Neuron (in vitro differentiated cells): ENCODE results near the gene ZBED4.

Source experiments
- H2AFZ ChIP-seq: one replicate; pipeline ENCODE4 v1.6.1; 2013; ENCODE audit warnings: low read depth, mild to moderate bottlenecking, inconsistent platforms, low read length, moderate library complexity
- H3K27me3 ChIP-seq: one replicate; pipeline ENCODE4 v1.6.1; 2013; ENCODE audit warnings: low read length; ENCODE audit not compliant: insufficient read depth
- H3K36me3 ChIP-seq: one replicate; pipeline ENCODE4 v1.6.1; 2013; ENCODE audit warnings: low read length; ENCODE audit not compliant: insufficient read depth
- H3K4me1 ChIP-seq: one replicate; pipeline ENCODE4 v1.6.1; 2013; ENCODE audit warnings: low read length; ENCODE audit not compliant: insufficient read depth
- H3K4me3 ChIP-seq: 2 replicates; pipeline ENCODE4 v1.5.1; 2013; ENCODE audit warnings: mild to moderate bottlenecking, low read length, moderate library complexity
- H3K9me3 ChIP-seq: one replicate; pipeline ENCODE4 v1.6.1; 2013; ENCODE audit warnings: low read length

Gene ZBED4, protein sequence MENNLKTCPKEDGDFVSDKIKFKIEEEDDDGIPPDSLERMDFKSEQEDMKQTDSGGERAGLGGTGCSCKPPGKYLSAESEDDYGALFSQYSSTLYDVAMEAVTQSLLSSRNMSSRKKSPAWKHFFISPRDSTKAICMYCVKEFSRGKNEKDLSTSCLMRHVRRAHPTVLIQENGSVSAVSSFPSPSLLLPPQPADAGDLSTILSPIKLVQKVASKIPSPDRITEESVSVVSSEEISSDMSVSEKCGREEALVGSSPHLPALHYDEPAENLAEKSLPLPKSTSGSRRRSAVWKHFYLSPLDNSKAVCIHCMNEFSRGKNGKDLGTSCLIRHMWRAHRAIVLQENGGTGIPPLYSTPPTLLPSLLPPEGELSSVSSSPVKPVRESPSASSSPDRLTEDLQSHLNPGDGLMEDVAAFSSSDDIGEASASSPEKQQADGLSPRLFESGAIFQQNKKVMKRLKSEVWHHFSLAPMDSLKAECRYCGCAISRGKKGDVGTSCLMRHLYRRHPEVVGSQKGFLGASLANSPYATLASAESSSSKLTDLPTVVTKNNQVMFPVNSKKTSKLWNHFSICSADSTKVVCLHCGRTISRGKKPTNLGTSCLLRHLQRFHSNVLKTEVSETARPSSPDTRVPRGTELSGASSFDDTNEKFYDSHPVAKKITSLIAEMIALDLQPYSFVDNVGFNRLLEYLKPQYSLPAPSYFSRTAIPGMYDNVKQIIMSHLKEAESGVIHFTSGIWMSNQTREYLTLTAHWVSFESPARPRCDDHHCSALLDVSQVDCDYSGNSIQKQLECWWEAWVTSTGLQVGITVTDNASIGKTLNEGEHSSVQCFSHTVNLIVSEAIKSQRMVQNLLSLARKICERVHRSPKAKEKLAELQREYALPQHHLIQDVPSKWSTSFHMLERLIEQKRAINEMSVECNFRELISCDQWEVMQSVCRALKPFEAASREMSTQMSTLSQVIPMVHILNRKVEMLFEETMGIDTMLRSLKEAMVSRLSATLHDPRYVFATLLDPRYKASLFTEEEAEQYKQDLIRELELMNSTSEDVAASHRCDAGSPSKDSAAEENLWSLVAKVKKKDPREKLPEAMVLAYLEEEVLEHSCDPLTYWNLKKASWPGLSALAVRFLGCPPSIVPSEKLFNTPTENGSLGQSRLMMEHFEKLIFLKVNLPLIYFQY

GRCh38 chr22:49852898-49853894, at the start of gene ZBED4:
Gene ZBED4 (plus strand): TSS chr22:49853844. CDS start chr22:49883663, 29,819 bp downstream.
- Histone ChIP-seq H3K9me3 (peaks cover under 1% of the 10 kb centered on the region), H2AFZ (peak within 1 kb of the TSS; percentile 99), H3K36me3 (peaks cover 6% of the 10 kb centered on the region), H3K4me3 (peak within 1 kb of the TSS; percentile 99), H3K27me3 (peaks cover 36% of the 10 kb centered on the region), H3K4me1 (peaks cover 20% of the 10 kb centered on the region)

- H3K4me3 ChIP-seq, result no peak overlapping the region
- H3K27me3 ChIP-seq, result no peaks in the 10 kb centered on the region
- H3K36me3 ChIP-seq, result peaks cover 34% of the 10 kb centered on the region
- H2AFZ ChIP-seq, result no peak overlapping the region
- H3K9me3 ChIP-seq, result peaks cover 9% of the 10 kb centered on the region
- no peaks in the 10 kb centered on the region for H3K4me1 ChIP-seq
These were observed 46.5 kb upstream of the ZBED4 start for GRCh38 chr22:49807129-49807528.

GRCh38 chr22:49807780-49808708, 45.6 kb upstream of the ZBED4 start:
- Histone ChIP-seq H3K9me3 (peaks cover 9% of the 10 kb centered on the region), H3K36me3 (peaks cover 34% of the 10 kb centered on the region), H3K27me3 (no peaks in the 10 kb centered on the region), H3K4me3 (no peak overlapping the region), H3K4me1 (no peaks in the 10 kb centered on the region), H2AFZ (no peak overlapping the region)

DNA sequence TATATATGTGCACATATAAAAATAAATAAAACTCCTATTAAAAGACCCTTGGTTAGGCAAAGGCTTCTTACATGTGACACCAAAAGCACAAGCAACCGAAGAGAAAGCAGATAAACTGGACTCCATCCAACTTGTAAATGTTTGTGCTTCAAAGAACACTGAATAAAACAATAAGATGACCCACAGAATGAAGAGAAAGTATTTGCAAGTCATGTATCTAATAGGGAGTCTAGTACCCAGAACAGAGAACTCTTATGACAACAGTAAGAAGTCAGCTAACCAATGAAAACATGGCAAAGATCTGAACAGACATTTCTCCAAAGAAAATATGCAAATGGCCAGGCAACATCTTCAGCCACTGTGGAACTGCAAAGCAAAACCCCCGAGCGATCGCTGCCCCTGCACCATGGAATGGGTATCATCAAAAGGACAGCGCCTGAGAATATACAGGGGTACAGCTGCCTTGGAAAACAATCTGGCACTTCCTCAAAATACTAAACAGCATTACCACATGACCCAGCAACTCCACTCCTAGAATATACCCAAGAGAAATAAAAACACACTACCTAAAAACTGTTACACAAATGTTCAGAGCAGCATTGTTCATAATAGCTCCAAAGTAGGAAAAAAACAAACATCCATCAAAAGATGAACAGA, 43.2 kb upstream of the ZBED4 start:
- peaks cover 33% of the 10 kb centered on the region for H3K36me3 ChIP-seq
- no peaks in the 10 kb centered on the region for H3K4me1 ChIP-seq
- H3K27me3 ChIP-seq, result no peaks in the 10 kb centered on the region
- peaks cover 9% of the 10 kb centered on the region for H3K9me3 ChIP-seq
- no peak overlapping the region for H3K4me3 ChIP-seq
- no peak overlapping the region for H2AFZ ChIP-seq

DNA sequence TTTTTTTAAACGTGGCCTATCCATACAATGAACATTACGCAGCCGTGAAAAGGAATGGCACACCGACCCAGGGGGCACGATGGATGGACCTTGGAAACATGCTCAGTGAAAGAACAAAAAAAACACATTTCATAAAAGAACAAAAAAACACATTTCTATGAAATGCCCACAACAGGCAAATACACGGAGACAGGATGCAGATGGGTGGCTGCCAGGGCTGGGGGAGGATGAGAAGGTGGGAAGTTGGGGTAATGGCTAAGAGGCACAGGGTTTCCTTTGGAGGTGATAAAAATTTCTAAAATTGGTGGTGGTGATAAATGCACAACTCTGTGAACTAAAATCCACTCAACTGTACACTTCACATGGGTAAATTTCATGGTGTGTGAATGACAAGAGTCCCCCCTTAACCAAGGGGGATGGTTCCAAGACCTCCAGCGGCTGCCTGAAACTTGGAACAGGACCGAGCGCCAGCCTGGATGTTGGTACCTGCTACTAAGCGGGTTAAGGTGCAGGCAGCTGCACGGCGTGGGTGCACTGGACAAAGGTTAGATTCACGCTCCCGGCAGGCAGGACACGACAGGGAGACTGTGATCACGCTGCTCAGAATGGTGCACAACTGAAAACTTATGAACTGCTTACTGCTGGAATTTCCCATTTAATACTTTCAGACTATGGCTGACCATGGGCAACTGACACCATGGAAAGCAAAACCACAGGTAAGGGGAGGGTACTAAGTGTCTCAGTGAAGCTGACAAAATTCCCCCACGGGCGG, 42.4 kb upstream of the ZBED4 start:
- Histone ChIP-seq H3K9me3 (peaks cover 9% of the 10 kb centered on the region), H3K27me3 (no peaks in the 10 kb centered on the region), H3K4me3 (no peak overlapping the region), H2AFZ (no peak overlapping the region), H3K4me1 (no peaks in the 10 kb centered on the region), H3K36me3 (peaks cover 39% of the 10 kb centered on the region)

- Histone ChIP-seq H2AFZ (no peak overlapping the region), H3K9me3 (peaks cover 6% of the 10 kb centered on the region), H3K4me3 (no peak overlapping the region), H3K4me1 (no peaks in the 10 kb centered on the region), H3K27me3 (no peaks in the 10 kb centered on the region), H3K36me3 (peaks cover 55% of the 10 kb centered on the region)
These were observed 40.8 kb upstream of the ZBED4 start for GRCh38 chr22:49812838-49813237.

GRCh38 chr22:49814164-49814686, 39.4 kb upstream of the ZBED4 start:
- H3K4me3 ChIP-seq, result no peak overlapping the region
- H3K4me1 ChIP-seq, result no peaks in the 10 kb centered on the region
- H3K36me3 ChIP-seq, result peaks cover 63% of the 10 kb centered on the region
- H3K9me3 ChIP-seq, result no peaks in the 10 kb centered on the region
- H3K27me3 ChIP-seq, result no peaks in the 10 kb centered on the region
- H2AFZ ChIP-seq, result no peak overlapping the region

GRCh38 chr22:49814856-49815255, 38.8 kb upstream of the ZBED4 start:
- H3K36me3 ChIP-seq, result peaks cover 65% of the 10 kb centered on the region
- no peaks in the 10 kb centered on the region for H3K4me1 ChIP-seq
- H3K27me3 ChIP-seq, result no peaks in the 10 kb centered on the region
- H3K4me3 ChIP-seq, result no peak overlapping the region
- H2AFZ ChIP-seq, result no peak overlapping the region
- H3K9me3 ChIP-seq, result no peaks in the 10 kb centered on the region

- no peaks in the 10 kb centered on the region for H3K4me1 ChIP-seq
- peaks cover 69% of the 10 kb centered on the region for H3K36me3 ChIP-seq
- peaks cover 4% of the 10 kb centered on the region for H3K9me3 ChIP-seq
- H2AFZ ChIP-seq, result no peak overlapping the region
- no peak overlapping the region for H3K4me3 ChIP-seq
- H3K27me3 ChIP-seq, result no peaks in the 10 kb centered on the region
These were observed 38.0 kb upstream of the ZBED4 start for GRCh38 chr22:49815641-49816091.

DNA sequence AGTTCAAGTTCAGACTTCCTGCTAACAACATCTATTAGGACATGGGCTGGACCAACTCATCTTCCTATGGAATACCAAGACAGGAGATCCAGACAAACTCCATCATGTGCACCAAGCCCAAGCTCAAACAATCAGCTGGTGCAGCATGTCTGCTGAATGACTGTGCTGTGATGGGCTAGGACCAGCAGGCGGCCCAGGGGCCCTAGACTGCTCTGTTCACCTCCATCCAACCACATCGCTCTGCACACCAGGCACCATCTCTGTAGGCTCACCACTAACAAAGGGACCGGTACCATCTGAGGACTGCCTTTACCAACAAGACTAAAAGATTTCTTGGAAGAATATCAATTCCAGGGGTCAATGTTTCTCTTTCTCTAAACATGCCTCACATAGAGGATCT, 36.3 kb upstream of the ZBED4 start:
- H2AFZ ChIP-seq, result no peak overlapping the region
- peaks cover 83% of the 10 kb centered on the region for H3K36me3 ChIP-seq
- H3K9me3 ChIP-seq, result peaks cover 5% of the 10 kb centered on the region
- no peaks in the 10 kb centered on the region for H3K27me3 ChIP-seq
- H3K4me3 ChIP-seq, result no peak overlapping the region
- no peaks in the 10 kb centered on the region for H3K4me1 ChIP-seq
